HG02642 (cell line): ENCODE data around the gene MORC4.

Source experiments
- ATAC-seq: cut with Tn5 transposase; IDR thresholded peaks from one replicate; pipeline ENCODE4 v1.9.1; 2021; ENCODE audit warnings: mild to moderate bottlenecking; ENCODE audit not compliant: unreplicated experiment, poor library complexity

Gene MORC4

DNA sequence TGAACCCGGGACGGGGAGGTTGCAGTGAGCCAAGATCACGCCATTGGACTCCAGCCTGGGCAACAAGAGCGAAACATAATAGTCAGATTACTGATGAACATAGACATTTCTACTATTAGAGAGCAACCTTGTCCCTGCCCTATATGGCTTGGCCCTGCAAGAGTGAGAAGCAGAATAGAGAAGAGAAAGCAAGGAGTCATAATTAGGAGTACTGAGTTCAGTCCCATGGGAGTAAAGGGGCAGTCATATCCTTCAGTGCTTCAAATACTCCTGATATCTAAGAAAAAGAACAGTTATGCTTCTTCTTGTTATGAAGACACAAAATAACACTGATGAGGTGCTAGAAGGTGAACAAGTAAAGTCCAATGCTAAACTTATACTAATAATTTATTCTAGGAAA is 46.0 kb downstream of the MORC4 start:
- ATAC-seq = no peak

DNA sequence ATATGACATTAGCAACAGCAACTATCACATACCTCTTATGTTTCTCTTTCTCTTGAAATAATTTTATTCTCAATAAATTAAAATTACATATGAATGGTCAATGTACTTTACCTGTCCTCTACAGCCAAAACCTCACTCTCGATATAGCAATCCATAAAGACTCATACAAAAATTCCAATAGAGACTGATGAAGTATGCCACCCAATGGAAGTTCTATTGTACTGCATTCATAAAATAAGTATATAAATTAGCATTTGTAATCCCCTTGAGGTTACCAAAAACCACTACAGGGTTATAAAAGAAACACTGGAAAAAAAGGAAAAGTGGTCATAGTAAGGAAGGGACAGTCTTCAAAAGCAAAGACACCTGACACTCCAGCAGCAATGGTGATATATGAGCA is 47.0 kb downstream of the MORC4 start:
- no peak for ATAC-seq

DNA sequence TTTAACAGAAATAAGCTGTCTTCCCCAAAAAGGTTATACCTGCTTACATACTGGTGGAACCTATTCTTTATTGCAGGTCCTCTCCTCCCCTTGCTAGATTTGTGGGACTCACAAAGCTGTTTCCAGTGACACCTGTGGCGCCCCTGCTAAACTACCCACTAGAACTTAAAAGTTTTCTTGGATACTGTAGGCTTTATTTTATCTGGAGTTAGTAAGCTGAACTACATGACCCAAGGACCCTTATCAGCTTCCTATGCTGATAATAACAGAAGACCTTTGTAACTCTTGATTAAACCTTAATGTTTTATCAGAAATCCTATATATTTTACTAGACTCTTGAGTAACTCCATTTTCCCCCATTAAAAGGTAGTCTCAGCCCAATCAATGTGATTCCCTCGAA is 47.5 kb downstream of the MORC4 start:
- no peak for ATAC-seq

DNA sequence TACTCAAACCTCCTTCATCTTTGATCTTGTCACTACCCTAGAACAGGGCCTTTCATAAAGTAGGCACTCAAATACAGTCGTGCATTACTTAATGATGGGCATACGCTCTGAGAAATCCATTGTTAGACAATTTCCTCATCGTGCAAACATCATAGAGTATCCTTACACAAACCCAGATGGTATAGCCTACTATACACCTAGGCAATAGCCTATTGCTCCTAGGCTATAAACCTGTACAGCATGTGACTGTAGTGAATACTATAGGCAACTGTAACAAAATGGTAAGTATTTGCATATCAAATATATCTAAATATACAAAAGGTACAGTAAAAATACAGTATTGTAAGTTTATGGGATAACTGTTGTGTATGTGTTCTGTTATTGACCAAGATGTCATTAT is 47.9 kb downstream of the MORC4 start:
- ATAC-seq = no peak

DNA sequence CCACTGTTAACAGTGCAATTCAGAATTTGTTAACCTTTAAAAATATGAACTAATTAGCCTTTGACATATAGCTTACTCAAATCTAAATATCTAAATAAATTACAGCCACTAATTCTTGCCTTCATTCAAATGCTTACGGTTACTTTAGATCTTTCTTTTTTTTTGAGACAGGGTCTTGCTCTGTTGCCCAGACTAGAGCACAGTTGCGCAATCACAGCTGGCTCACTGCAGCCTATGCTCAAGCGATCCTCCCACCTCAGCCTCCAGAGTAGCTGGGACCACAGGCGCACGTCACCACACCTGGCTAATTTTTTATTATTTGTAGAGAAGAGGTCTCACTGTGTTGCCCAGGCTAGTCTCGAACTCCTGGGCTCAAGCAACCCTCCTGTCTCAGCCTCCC is 48.8 kb downstream of the MORC4 start:
- no peak for ATAC-seq

DNA sequence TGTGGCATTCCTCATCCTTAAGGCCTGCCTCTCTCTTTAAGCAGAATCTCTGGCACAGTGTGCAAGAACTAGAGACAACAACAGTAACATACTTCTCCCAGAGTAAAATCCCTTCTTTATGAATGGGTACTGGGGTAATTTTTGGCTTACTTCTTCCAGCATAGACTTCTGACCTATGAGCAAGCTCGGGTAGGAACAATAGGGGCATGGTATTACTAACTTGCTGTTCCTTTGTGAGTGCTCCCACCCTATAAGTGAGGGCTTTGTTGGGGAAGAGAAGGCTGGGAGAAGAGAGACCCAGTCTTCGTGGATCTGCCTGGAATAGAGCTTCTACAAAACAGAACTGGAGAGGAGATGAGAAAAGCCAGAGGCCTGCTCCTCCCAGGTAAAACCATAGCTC is 49.6 kb downstream of the MORC4 start:
- no peak for ATAC-seq

DNA sequence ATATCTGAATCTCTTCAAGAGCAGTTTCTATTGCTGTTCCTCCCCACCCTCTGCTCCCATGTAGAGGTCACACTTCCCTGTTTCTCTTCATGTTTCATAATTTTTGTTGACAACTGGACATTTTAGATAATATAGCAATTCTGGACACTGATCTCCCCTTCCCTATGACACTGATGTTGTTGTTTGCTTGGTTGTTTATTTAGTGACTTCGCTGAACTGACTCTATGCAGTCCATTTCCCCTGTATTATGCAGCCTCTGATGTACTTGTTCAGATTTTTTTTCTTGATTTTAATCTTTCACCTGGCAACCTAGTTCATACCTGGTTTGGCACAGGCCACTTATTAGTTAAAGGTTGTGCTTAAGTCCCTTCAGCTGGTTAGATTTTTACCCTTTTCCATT is 50.6 kb downstream of the MORC4 start:
- ATAC-seq = no peak

DNA sequence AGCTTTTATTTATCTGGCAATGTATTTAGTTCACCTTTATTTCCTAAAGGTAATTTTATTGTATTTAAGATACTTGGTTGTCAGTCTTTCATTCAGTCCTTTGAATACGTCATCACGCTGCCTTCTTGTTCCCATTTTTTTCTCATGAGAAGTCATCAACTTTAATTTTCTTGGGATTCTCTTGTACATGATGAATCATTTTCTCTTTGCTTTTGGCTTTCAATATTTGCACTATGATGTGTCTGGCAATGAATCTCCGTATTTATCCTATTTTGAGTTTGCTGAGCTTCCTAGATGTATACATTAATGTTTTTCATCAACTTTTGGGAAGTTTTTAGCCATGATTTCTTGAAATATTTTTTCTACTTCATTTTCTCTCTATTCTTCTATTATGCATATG is 51.4 kb downstream of the MORC4 start:
- no peak for ATAC-seq

DNA sequence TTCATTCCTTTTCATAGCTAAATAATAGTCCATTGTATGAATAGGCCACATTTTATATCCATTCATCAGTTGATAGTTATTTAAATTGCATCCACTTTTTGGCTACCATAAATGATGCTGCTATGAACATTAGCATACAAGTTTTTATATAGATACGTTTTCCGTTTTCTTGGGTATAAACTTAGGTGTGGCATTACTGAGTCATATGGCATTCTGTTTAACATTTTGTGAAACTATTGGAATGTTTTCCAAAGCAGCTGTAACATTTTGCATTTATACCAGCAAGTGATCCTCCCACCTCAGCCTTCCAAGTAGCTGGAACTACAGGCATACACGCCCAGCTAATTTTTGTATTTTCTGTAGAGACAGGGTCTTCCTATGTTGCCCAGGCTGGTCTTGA is 53.5 kb downstream of the MORC4 start:
- no peak for ATAC-seq

DNA sequence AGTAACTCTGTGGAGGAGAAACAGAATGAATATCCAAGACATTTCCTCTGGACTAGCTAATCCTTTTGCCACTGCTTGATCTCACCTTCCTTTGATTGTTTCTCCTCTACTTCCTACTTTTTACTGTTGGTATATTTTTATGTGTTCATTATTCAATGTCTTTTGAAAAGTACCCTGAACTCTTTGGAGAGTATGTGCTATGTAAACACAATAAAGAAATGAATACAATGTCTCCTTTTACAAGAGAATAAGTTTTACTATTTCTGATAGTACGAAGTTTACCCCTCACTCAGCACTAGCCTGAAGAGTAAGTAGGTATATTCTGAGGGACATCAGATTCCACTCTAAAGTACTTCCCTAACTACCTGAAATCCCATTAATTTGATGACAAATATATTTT is 59.9 kb downstream of the MORC4 start:
- no peak for ATAC-seq

DNA sequence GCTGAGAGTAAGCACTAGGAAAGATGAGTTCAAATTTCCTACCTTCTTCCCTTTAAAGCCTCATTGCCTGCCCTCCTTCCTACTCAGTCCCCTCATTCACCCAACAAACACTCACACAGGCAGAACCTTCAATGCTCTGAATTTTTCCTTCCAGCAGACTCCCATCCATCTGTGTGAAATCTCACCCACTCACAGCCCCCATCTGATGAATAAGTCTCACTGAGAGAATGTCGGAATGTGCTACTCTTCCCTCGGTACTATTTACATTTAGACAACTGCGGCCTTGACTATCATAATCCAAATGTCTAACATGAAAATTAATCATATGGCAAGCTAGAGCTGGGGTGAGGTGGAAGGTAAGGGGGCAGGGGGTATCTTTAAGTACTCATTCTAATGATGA is 60.4 kb downstream of the MORC4 start:
- ATAC-seq = no peak

DNA sequence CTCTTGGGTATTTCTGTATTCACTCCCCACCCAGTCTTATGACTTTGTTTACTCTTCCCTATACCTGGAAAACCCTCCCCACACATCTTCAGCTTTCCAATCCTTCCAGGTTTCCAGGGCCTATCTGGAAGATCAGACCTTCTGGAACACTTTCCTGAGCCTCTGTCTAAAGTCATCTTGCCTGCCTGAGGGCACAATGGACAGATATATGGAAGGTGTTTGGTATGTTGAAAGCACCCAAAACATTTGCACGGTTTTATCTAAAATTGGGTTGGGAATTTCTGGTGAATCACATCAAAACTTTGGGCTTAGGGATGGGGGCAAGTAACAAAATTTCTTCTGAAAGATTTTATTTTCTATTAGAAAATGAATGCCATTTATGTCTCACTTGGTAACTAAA is 63.8 kb downstream of the MORC4 start:
- ATAC-seq = no peak

DNA sequence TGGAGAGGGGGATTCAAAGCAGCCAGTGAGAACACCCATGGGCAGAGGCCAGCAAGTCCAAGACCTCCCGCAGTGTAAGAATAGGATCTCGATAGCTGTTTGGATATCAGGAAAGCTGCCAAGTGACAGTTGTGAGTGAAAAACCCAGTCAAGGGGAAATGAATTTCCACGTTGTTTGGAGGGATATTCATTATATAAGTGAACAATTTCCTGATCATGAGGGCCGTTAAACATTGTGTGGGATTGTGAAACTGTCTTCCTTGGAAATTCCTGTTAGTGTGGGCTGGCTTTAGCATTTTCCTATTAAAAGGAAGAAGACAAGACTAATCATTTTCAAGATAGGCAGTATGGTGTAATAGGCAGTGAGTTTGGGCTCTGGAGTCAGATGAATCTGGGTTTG is 64.8 kb downstream of the MORC4 start:
- ATAC-seq = no peak

DNA sequence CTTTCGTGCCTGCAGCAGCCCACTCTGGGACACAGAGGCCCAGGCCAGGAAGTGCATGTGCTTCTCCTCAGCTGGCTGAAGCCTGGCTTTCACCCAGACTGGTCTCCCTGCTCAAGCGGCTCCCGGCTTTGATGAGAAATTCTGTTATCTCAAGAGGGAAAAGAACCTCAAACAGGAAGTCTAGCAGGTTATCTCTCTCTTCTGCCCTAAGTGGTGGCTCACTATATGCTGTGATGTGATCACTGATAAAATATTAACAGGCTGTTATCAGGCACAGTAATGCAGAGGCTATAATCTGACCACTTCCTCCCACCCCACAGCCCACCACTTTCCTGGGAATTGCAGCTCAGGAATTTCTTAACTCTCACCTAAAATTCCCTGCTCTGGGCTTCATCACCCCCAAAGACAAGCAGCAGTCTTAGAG is 66.5 kb downstream of the MORC4 start:
- ATAC-seq = no peak

DNA sequence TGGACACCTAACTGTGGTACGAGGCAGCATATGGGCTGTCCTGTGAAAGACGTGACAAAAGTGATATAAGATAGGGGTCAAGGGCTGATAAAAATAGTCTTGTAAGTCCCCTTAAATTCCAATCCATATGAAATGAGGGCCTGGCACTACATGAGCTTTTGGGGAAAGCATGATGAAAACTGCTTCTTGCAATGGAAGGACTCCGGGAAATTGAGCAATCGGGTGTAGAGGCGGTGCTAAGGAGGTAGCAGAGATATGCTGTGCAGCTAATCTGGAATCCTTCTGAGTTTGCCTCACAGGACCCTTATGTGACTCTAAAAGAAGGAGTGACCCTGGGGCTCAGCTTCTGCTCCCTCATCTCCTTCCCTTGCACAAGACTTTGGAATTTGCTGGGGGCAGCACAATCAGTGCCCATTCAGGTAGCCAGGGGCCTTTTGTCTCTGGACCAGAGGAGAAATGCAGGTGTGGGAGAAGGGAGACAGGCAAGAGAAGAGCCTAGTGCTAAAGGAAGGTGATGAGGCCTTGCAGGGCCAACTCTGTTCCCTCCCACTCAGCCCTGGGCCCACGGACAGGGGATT is 67.0 kb downstream of the MORC4 start:
- ATAC-seq = no peak

DNA sequence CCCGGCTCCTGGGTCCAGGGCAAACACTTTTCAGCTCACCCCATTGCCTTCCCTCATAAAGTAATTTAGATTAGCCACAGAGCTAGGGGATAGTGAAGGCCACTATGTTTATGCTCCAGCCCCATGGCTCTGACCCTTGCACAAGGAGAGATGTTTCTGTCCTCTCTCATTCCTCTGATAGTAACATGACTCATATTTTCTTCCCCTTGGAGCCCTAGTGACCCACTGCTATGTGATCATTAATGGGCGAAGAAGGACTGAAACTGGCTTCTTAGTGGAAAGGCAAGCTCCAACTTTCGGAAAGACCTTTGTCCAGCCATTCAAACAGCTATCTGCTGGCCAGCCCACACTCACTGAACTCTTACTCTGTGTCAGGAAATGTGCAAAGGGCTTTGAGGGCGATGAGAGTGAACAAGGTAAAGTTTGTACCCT is 67.5 kb downstream of the MORC4 start:
- ATAC-seq = no peak

DNA sequence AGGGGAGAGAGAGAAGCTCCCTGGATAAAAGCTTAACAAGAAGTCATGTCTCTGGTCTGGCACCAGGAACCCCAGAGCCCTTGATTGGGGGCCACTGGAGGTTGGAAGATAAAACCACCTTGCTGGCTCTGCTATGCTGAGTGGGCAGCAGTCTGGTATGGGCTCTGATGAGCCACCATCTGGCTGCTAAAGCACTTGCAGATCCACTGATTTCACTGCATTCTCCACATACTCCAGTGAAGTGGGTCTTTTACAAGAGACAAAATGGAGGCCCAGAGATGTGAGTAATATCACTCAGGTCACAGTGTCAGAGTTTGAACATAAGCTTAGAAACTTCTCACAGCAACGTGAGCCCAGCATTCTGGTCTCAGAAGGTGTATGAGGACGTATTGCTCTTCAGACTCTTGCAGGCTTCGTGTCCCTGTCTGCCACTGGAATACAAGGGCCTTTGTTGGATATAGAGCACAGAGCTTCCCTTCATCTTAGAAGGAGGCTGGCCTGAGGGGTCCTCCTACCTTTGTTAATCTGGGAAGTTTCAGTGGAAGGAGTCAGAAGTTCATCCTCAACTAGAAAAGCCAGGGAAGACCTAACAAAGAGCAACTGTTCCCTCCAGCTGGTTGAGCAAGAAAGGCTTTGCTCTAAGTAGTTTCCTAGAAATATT is 68.1 kb downstream of the MORC4 start:
- no peak for ATAC-seq

DNA sequence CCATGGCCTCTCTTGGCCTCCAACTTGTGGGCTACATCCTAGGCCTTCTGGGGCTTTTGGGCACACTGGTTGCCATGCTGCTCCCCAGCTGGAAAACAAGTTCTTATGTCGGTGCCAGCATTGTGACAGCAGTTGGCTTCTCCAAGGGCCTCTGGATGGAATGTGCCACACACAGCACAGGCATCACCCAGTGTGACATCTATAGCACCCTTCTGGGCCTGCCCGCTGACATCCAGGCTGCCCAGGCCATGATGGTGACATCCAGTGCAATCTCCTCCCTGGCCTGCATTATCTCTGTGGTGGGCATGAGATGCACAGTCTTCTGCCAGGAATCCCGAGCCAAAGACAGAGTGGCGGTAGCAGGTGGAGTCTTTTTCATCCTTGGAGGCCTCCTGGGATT is 71.8 kb downstream of the MORC4 start:
- no peak for ATAC-seq

DNA sequence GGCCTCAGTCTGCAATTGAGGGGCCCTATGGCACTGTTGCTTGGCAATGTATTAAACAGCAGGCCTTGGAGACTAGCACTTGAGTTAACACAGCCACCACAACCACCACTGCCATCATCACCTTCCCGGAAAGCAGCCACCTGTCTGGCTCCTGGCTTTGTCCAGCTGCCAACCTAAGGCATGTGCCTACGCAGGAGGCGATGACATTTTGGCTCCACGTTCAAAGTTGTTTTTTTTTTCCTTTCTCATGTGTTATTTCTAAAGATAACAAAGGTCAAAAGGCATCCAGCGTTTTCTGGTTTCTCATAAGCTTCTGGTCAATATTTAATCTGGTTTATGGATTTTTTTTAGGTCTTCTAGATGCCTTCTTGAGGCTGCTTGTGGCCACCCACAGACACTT is 72.3 kb downstream of the MORC4 start:
- no peak for ATAC-seq

DNA sequence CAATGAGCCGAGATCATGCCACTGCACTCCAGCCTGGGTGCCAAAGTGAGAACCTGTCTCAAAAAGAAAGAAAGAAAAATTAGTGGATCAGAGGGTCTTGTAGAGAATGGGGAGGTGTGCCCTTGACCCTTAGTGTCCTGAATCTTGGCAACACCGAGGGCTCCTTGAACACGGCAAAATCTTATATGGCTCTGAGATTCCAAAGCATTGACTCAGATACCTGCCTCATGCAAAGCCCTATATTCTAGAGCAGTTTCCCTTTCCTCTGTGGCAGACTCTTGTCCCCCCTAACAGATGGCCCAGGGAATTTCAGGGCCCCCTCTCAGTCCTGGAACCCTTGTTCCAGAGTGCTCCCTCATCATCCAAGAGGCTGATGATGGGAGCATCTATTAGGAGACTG is 73.0 kb downstream of the MORC4 start:
- ATAC-seq = no peak

DNA sequence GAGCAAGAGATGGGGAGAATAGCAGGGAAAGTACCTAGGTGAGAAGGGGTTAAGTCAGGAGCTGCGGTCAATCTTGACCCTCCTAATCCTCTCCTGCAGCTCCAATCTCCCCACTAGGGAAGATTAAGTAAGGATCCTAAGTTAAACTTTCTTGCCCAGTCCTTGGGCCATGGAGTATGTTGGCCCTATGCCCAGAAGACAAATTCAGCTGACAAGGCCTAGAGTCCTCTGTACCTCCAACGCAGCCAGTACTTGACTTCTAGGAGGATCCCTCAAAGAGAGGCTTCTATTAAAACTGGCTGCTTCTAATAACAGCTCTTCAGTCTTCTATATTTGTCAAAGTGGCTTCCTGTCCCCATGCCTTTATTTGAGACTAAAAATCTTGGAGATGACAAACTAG is 78.4 kb downstream of the MORC4 start:
- no peak for ATAC-seq

DNA sequence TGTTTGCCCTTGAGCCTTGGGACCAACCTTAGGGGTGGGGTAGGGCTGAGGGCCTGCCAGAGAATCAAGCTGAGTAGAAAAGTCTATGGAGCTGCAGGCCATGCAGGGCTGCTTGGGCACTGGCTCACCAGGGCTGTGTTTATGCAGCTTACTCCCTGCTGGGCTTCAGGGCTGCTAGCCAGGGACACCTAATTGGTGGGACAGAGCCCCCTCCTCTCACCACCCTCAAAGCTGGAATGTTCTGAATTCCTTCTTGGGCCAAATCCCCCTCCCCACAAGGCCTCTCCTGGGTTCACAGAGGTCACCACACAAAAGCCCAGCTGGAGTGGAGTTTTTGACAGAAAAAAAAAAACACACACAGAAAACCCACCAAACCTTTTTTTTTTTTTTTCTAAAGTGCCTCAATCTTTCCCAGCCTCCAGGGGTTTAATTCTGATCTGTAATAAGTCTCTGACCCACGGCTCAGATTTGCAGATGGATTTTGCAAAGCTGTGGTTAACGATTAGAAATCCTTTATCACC is 80.0 kb downstream of the MORC4 start, which contains the start of gene CLDN2:
Gene CLDN2, plus strand, starts transcription at position 471 of the 521 bp plus-strand sequence. CDS start 7,827 bp downstream, outside the sequence.
- no peak for ATAC-seq
